Stimulated activated CD8-positive, alpha-beta memory T cell treated with anti-CD3 and anti-CD28 coated beads, Interleukin-4, amount 100 ng/mL, for 24 hours (primary cell): ENCODE measurements around the gene QKI.
"Not testable (repeated sequence)": the region's sequence is repeated elsewhere in the genome, so short reads cannot be mapped to it uniquely, and the experiment has no call there.

ENCODE experiments used
- DNase-seq: peaks from one replicate; pipeline ENCODE4 v3.0.0-alpha.2; 2020; ENCODE audit warnings: low read depth

QKI gene

DNA sequence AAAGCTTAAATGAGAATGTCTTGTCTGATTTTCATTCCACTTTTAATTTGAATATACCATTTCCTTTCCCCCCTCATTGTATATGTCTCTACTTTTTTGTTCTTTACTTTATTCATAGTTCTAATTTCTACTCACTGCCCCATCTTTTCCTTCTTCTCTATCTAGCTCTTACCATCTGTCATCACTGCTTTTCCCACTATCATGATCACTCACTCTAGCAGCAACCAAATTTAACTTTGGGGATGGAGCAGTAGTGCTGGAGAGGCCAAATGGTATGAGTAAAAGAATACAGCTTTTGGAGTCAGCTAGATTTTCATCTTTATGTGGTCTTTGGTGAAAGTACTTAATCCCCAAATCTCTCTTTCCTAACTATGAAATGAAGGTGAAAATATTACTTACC, 25.5 kb downstream of the QKI start:
- DNase-seq = no peak

- DNase-seq = no peak
Observed at GRCh38 chr6:163442336-163442735, 27.8 kb downstream of the QKI start.

DNA sequence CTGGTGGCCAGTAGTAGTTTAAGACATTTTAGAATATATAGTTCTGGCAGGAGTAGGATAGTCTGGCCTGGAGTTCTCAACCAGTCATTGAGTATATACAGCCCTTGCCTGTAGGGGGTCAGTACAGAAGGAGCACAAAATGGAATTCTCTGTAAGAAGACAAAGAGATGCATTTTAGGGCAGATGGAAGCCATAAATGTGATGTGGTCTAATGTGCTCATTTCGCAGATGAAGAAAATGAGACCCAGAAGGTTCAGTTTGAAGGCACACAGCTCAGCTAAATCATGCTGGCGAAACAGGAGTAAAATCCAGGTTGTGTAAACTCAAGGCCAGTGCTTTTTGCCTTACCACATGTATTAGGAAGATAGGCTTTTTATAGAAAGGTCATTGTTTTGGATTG, 29.6 kb downstream of the QKI start:
- DNase-seq = no peak

DNA sequence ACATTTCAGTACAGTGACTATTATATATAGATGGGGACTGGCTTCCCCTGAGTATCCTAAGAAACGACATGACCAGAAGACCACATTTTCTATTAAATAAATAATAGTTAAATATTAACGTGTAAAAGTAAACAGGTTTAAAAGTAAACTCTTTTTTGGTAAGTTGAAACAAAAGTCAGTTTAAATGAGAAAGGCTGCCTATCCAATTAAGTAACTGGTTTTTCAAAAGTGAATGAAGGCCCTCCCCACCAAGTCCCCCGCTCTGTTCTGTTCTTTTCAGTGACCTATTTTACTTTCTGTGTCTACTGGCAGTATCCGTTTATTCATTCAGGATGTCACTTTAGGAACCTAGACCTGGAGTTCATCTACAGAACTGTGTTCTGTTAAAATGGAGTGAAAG, 32.0 kb downstream of the QKI start:
- no peak for DNase-seq

DNA sequence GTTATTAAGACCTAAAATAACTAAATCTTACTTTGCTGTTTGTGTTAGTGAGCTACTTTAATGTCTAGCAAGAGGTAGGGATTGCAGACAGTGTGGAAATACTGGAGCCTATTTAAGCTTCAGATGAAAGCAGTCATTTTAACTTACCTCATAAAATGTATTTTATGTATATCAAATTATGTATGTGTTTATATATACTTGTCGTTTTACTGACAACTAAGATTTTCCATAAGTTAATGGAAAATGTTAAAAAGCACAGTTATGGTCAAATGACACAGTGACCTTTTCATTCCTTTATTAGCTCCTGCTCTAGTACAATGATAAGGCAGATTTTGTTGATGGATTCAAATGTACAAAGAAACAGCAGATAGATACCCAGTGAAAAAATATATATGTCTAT, 34.6 kb downstream of the QKI start:
- no peak for DNase-seq

DNA sequence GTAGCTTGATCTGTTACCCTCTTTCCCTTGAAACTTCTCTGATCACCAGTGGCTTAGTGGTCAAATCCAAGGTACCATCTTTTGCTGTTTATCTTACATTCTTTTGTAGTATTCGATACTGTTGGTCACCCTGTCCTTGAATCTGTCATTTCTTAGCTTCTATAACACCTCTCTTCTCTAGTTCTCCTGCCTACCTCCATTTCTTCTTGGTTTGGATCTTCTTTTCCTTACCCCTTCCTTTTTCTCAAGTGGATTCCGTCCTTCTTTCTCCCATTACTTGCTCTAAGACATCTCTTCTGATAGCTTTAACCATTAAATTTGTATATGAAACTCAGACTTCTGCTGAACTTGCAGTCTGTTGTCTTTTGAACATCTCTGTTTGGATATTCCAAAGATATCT, 39.9 kb downstream of the QKI start:
- DNase-seq = no peak

- no peak for DNase-seq
Observed at GRCh38 chr6:163455552-163455951, 41.0 kb downstream of the QKI start.

DNA sequence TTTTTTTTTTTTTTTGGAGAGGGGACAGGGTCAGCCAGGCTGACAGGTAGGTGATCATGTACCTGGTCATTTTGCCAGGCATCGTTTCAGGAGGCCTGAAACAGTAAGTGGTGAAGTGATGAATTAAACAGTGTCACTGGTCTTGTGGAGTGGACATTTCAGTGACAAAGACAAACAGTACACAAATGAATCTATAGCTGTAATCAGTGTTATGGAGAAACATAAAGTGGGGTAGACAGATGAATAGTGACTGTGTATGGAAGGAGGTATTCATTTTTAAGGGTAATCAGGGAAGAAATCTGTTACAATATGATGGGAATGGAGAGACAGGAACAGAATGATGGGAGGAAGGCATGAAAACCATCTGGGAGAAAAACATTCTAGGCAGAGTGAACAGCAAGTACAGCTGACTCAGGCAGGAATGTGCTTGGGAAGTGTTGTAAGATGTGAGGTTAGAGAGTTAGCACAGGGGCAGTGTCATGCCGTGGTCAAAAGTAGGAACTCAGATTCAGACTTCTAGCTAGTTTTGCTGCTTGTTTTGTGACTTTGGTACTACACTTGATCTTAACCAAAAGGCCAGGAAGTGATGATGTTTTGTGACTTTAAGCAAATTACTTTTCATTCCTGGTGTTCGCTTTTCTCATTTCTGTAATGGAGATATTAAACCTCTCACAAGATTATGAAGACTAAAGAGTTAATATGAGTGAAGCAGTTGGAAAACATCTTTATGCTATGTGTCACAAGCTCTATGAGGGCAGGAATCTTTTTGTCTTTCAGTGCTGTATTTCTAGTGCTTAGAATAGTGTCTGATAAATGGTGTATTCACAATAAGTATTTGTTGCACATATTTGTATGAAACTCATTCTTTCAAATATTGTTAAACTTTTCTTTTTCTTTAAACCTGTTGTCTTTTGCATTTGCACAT, 43.4 kb downstream of the QKI start:
- no peak for DNase-seq

GRCh38 chr6:163459007-163459406, 44.5 kb downstream of the QKI start:
- no peak for DNase-seq

GRCh38 chr6:163459536-163459935, 45.0 kb downstream of the QKI start:
- no peak for DNase-seq

DNA sequence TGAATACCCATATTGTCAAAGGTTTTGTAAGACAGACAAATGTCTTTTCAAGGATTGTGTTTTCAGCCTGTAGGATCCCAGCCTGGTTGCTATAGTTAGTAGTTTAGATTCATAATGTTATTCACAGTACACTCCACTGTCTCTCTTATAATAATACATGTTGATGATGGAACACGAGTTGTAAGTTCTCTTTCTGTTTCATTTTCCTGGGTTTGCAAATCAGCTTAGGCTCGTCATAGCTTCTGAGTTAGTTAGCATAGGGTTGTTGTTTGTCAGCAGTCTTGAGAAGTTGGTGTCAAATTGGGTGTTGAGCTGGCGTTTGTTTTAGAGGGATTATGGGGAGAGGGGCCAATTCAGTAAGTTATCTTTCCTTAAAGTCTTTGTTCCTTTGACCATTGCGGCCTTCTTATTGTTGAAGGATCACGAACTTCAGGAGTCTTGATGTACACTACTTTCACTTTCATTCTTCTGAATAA, 45.8 kb downstream of the QKI start:
- DNase-seq = no peak

- no peak for DNase-seq
Observed at GRCh38 chr6:163461696-163462095, 47.2 kb downstream of the QKI start.

GRCh38 chr6:163463180-163463579, 48.7 kb downstream of the QKI start:
- no peak for DNase-seq

DNA sequence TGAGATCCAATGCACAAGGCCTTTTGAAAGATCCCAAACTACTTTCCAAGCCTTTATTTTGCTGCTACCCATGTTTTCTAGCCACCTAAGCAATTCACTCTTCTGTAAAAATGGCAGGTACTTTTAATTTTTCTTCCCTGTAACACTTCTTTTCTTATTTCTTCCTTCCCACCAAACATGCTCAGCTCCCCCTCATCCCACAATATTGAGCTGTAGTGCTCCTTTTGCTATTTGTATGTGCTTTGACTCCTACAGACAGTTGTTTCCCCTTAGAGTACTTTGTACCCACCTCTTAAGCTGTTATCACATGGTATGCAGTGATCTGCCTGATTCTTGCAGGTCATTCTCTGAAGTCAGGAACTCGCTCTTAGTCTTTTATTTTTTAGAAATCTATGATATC, 49.3 kb downstream of the QKI start:
- no peak for DNase-seq

DNA sequence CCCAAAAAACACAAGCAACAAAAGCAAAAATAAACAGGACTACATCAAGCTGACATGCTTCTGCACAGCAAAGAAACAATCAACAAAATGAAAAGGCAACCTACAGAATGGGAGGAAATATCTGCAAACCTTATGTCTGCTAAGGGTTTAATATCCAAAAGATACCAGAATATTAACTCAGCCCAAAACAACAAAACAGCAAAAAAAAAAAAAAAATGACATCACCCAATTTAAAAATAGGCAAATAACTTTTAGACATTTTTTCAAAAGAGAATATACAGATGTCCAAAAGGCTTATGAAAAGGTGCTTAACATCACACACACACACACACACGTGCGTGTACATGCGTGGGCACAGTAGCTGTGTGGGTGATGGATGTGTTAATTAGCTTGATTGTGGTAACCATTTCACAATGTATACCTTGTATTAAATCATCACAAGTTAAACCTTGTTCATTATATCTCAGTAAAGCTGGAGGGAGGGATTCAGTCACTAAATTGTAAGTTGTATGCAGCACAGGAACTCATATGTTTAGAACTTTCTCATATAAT, 52.4 kb downstream of the QKI start:
- DNase-seq = no peak

DNA sequence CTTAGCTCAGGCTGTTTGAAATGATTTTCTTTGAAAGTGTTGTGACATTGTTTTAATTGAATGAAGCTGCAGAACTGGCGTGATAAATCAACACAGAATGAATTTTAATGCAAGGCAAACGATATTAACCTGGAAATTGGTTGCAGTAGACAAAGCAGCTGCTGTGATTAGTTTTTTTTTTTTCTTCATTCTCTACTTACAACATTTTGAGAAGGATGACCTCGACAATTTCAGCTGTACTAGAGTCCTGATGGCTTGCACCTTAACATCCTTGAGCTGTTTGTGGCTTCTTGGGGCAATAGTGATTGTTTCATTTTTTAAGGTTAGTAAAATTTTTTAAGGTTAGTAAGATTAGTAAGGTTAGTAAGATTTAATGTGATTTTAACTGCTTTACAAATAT, 54.2 kb downstream of the QKI start:
- no peak for DNase-seq

DNA sequence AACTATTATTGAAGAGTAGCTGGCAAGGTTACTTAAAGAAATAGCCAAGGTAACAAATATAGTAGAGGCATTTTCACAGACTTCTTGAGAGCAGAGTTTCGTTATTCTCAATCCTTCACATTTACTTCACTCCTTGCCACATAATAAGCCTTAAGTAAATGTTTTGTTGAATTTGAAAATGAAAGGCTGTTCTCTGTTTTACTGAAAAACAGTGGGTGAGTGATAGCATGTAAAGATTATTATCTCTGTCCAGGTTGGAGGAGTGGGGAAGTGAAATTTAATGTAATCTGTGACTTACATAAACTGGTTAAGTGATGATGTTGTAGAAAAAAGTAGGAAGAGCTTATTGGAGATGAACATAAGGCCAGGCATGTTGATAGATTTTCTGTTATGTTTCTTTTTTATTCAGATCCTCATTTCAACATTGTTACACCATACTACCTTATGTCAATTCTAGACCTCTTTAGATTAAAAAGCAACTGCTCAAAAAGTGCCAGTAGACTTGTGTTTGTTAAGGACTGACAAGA, 55.0 kb downstream of the QKI start:
- no peak for DNase-seq

DNA sequence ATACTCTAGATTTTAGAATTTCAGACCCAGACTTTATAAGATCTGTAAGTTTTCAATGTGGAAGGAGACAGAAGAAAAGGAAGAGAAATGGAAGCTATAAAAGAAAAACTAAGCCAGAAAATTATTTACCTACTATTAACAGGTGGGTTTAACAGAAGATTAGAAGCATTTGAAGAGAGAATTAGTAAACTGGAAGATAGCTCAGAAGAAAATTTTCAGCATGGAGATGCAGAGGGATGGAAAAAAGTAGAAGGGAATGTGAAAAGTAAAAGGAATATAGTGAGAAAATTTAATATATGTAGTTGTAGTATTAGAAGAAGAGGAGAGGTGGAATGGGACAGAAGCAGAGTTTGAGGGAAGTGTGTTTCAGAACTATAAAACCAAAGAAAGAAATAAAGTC, 56.1 kb downstream of the QKI start:
- no peak for DNase-seq

GRCh38 chr6:163474581-163474980, 60.1 kb downstream of the QKI start:
- no peak for DNase-seq

GRCh38 chr6:163476946-163477345, 62.4 kb downstream of the QKI start:
- DNase-seq = not testable (repeated sequence)

DNA sequence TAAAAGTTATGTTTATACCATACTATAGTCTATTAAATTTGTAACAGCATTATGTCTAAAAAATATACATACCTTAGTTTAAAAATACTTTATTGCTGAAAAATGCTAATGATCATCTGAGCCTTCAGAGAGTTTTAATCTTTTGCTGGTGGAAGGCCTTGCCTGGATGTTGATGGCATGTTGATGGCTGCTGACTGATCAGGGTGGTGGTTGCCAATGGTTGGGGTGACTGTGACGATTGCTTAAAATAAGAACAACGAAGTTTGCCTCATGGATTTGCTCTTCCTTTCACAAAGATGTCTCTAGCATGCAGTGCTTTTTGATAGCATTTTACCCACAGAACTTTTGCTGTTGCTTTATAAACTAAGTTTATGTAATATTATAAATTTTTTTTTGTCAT, 68.6 kb downstream of the QKI start:
- DNase-seq = no peak

DNA sequence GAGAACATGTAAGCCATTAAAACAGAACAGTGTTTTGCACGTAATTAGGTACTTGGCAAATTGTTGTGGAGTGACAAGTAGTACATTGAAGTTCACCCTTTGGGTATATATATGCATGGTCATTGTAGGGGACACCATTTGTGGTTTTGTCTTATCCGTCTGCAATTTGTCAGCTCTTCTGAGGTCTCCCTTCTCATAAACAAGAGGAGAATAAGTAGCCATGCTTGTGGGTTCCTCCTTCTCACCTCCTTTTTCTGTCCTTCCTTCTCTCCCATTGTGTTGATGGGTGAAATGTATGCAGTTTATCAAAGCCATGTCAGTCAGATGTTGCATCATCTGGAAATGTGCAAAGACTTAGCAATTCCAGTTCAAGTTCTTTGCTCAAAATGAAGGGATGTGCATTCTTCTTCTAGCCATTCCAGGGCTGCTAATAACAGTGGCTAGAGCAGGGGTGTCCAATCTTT, 70.9 kb downstream of the QKI start:
- no peak for DNase-seq

DNA sequence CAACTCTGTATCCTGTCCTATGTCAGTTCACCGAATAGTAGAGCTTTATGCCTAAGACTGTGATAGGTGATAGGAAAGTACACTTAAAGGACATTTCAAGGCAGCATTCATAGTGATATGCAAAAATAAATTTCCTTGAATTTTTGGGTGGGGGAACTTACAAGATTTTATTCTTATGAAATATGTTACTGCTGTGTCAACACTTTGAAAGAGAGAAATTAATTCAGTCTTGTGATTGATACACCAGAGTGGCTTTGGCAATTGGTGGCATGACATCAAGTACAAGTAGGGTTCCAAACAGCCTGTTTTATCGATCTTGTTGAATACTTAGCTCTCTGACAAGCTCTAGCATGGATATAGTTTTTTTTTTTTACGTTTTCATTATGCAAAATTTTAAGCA, 72.3 kb downstream of the QKI start:
- no peak for DNase-seq
